NCI-H510A treated with DMSO at 0.1 percent for 48 hours (cell line): Measurements from ENCODE around the gene RNF207.

Experiments
- DNase-seq: peaks from one replicate; lab custom pipeline; 2025; lab: John Stamatoyannopoulos, UW

RNF207 gene

DNA sequence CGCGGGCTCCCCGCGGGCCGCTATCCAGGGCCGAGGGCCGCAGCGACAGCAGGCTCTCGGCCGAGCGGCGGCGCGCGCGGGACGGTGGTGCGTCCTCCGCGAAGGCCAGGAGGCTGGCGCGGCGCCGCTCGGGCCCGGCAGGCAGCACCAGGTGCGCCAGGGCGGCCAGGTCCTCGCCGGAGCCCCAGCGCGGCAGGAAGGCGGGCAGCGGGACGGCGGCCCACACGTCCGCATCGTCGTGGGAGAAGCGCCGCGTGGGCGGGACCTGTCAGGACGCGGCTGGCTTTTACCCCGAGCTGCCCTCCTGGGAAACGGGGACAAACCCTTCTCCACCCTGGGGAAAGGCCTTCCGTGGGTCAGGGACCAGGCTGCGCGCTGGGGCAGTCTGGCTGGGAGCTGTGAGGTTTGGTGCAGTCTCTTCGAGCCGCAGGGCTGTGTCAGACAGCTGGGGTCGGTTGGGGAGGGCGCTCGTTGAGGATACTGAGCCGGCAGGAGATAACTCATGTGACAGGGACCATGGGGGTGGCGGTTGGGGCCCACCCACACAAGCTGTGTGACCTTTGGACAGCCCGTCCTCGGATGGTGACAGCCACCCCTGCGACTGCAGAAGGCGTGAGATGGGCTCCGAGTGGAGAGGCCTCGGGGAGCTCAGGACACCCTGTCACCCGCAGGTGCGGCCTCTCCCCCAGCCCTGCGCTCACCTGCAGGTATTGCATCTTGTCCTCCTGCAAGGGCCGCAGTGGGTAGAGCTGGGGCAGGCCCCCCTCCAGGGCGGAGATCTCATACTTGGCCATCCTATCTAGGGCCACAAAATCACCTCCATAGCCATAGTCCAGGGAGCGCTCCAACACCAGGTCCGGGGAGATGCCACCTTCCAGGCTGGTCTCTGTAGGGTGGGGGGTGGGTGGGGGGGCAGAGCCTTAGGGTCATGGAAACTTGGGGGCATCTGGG lies 44.1 kb downstream of the RNF207 start:
- no peak for DNase-seq

GRCh38 chr1:6251233-6251632 lies 45.3 kb downstream of the RNF207 start:
- DNase-seq, result no peak

GRCh38 chr1:6251681-6252373 lies 45.9 kb downstream of the RNF207 start:
- no peak for DNase-seq

DNA sequence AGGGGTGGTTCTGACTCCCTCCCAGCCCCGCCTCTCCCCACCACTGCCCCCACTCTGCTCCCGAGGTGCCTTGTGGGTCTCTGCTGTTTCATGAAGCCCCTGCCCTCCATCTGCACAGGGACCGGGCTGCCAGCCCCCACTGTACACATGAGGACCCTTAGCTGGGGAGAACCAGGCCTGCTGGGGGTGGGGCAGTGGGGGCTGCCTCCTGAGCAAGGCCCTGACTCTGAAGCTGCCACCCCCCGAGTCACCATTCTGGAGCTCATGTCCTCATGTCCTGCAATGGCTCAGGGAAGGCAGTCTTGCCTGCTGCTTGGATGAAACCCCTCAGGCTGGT lies 46.4 kb downstream of the RNF207 start:
- no peak for DNase-seq

GRCh38 chr1:6253380-6253779 lies 47.5 kb downstream of the RNF207 start:
- no peak for DNase-seq

- DNase-seq, result no peak
Measured at GRCh38 chr1:6254691-6255090, 48.8 kb downstream of the RNF207 start.

GRCh38 chr1:6256645-6257044 lies 50.7 kb downstream of the RNF207 start:
- DNase-seq, result no peak

DNA sequence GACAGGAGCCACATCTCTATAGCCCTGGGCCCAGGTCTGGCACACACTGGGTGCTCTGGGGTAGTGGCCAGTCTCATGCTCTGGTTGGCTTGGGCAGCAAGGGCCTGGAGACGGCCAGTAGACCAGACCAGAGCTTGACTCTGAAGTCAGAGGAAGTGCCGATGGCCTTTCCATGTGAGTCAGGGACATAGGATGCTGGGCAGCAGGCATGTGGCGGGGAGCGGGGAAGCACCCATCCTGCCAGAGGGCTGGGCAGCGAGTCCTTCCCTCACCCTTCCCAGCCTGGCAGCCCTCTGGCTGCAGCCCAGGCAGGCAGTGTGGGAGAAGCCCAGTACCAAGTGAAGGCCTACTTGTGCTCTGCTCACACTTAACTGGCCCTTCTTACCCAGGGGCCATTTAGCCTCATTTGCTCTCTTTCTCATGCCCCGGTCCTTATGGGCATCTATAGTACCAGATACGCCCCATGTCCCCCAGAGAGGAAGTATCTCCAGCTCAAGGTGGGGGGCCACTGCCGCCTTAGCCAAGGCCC lies 51.7 kb downstream of the RNF207 start:
- DNase-seq, result no peak

- DNase-seq, result no peak
Measured at GRCh38 chr1:6258675-6259074, 52.8 kb downstream of the RNF207 start.

- peak; percentile 96 for DNase-seq
Measured at GRCh38 chr1:6259491-6260362, 53.8 kb downstream of the RNF207 start.

- peak; percentile 77 for DNase-seq
Measured at GRCh38 chr1:6260433-6260934, 54.6 kb downstream of the RNF207 start.

GRCh38 chr1:6260961-6261614 lies 55.2 kb downstream of the RNF207 start, which contains the start of gene GPR153:
Gene GPR153 (minus strand): TSS chr1:6261098. CDS start chr1:6254905, 6,193 bp downstream.
- DNase-seq, result peak; percentile 86

GRCh38 chr1:6261615-6261995 lies 55.7 kb downstream of the RNF207 start:
- peak; percentile 79 for DNase-seq

DNA sequence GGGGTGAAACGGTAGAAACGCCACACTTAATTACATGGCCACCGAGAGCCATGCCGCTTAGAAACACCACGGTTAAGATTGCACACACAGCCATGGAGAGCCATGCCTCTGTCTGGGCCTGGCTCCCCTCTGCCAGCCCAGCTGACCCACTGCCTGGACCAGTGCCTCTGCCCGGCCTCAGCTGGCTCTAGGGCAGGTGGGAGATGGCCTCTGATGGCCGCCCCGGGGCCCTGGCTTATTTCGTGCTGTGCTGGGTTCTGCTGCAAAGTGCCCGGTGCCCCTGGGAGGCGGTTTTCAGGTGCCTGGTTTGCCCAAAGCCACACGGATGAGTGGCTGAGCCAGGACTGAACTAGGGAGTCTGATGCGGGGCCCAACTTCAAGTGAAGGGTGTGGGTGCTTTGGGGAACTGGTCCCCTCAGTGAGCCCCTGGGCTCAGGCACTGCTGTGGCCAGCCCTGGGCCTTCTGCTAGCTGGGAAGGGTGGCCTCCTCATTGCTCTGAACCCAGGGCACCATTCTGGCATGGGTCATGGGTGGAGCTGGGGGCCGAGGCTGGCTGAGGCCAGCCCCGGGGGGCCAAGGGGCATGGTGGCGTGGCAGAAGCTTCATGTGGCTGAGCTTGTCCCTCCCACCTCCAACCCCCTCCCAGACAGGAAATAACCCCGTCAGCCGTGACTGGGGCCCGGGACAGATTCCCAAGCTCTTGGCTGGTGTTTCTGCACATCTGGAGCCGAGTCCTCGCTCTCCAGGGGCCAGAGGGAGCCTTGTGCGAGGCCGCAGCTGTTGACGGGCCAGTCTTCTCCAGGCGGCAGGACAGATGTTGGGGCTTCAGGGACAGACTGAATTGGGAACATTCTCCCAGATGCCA lies 56.9 kb downstream of the RNF207 start:
- DNase-seq, result no peak

GRCh38 chr1:6263716-6264115 lies 57.8 kb downstream of the RNF207 start:
- no peak for DNase-seq

GRCh38 chr1:6265151-6265550 lies 59.2 kb downstream of the RNF207 start:
- peak; percentile 97 for DNase-seq

- no peak for DNase-seq
Measured at GRCh38 chr1:6266641-6267040, 60.7 kb downstream of the RNF207 start.

DNA sequence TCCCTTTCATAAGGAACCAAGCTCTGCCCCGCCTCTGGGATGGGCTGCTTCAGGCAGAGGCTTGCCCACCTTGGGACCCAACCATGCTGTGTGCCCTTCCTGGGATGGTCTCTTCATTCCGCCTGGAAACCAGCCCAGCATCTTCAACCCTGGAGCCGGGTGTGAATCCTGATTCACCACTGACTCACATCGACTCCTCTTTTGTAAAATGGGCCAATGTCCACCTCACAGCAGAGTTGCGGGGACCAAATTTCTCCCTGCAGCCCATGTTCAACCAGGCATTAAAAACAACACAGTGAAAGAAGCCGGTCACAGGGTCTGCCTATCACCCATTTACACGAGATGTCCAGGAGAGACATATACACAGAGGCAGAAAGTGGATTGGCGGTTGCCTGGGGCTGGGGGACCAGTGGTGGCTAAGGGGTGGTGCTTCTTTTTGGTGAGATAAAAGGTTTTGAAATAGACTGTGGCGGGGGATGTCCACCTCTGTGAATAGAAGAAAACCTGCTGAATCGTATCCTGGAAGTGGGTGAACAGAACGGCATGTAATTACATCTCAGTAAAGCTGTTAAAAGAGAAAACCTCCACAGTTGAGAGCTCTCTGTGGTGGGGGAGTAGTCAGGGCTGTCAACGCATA lies 61.9 kb downstream of the RNF207 start:
- no peak for DNase-seq

DNA sequence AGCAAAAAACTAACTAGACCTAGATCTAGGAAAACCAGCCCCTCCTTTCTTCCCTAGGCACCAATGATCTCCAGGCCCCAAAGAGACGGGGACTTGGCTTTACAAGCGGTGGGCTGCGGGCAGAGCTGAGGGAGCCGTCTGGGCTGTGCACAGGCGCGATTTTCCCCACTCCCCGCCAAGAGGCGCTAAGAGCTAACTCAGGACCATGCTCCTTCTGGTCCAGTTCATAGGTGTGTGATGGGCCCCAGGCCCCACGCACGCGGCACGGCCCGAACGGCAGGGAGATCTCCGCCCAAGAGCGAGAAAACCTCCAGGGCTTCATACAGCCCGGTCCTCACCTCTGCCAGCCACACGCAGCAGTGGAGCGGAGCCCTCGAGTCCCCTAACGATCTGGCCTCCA lies 62.5 kb downstream of the RNF207 start:
- DNase-seq, result no peak

GRCh38 chr1:6269296-6269695 lies 63.4 kb downstream of the RNF207 start:
- DNase-seq, result no peak
